Osteocyte (in vitro differentiated cells): ENCODE measurements around the gene REPIN1. TPM values are rescaled to one million over a fixed set of nuclear protein-coding genes. Genes with fewer than 3 reads are reported as not detected.

Experiments used
- DNase-seq: peaks from one replicate; pipeline ENCODE4 v3.0.0; 2021; ENCODE audit warnings: mixed read lengths; ENCODE audit not compliant: unreplicated experiment; ENCODE audit errors: extremely low spot score
- H3K27ac Mint-ChIP-seq: one replicate; pipeline ENCODE4 v1.8.0; 2021; ENCODE audit warnings: mild to moderate bottlenecking, mixed read lengths; ENCODE audit not compliant: unreplicated experiment
- H3K27me3 Mint-ChIP-seq: one replicate; pipeline ENCODE4 v1.8.0; 2021; ENCODE audit warnings: mixed read lengths; ENCODE audit not compliant: unreplicated experiment
- H3K36me3 Mint-ChIP-seq: one replicate; pipeline ENCODE4 v1.8.0; 2021; ENCODE audit warnings: mixed read lengths; ENCODE audit not compliant: unreplicated experiment
- H3K4me1 Mint-ChIP-seq: one replicate; pipeline ENCODE4 v1.8.0; 2021; ENCODE audit warnings: mixed read lengths; ENCODE audit not compliant: unreplicated experiment
- H3K4me3 Mint-ChIP-seq: one replicate; pipeline ENCODE4 v1.8.0; 2021; ENCODE audit warnings: mild to moderate bottlenecking, moderate library complexity, mixed read lengths; ENCODE audit not compliant: unreplicated experiment
- H3K9me3 Mint-ChIP-seq: one replicate; pipeline ENCODE4 v1.8.0; 2021; ENCODE audit warnings: mixed read lengths; ENCODE audit not compliant: unreplicated experiment
- total RNA-seq: library from RNA; stranded (reverse); gene quantifications from 2 replicates; pipeline ENCODE4 v1.2.1, GENCODE V29; 2021
- TF ChIP-seq, protein P1 (sequence below): fragments of 200-600 bp; sonication (generic); IDR thresholded peaks from 2 replicates; pipeline ENCODE4 v1.5.0; 2021; ENCODE audit warnings: antibody characterized with exemption, mild to moderate bottlenecking, moderate library complexity

Gene REPIN1
- total RNA-seq, 1 donor from 2014 or later: 66.3 TPM

GRCh38 chr7:150407588-150408392 lies 39.2 kb downstream of the REPIN1 start:
- no peaks in the 10 kb centered on the region for H3K27me3 Mint-ChIP-seq
- H3K4me3 Mint-ChIP-seq: no peak overlapping the region
- no peak overlapping the region for H3K27ac Mint-ChIP-seq
- no peaks in the 10 kb centered on the region for H3K9me3 Mint-ChIP-seq
- H3K36me3 Mint-ChIP-seq: peaks cover 4% of the 10 kb centered on the region
- TF ChIP-seq, protein P1, sequence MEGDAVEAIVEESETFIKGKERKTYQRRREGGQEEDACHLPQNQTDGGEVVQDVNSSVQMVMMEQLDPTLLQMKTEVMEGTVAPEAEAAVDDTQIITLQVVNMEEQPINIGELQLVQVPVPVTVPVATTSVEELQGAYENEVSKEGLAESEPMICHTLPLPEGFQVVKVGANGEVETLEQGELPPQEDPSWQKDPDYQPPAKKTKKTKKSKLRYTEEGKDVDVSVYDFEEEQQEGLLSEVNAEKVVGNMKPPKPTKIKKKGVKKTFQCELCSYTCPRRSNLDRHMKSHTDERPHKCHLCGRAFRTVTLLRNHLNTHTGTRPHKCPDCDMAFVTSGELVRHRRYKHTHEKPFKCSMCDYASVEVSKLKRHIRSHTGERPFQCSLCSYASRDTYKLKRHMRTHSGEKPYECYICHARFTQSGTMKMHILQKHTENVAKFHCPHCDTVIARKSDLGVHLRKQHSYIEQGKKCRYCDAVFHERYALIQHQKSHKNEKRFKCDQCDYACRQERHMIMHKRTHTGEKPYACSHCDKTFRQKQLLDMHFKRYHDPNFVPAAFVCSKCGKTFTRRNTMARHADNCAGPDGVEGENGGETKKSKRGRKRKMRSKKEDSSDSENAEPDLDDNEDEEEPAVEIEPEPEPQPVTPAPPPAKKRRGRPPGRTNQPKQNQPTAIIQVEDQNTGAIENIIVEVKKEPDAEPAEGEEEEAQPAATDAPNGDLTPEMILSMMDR: no peak
- no peak for DNase-seq
- peaks cover 39% of the 10 kb centered on the region for H3K4me1 Mint-ChIP-seq

DNA sequence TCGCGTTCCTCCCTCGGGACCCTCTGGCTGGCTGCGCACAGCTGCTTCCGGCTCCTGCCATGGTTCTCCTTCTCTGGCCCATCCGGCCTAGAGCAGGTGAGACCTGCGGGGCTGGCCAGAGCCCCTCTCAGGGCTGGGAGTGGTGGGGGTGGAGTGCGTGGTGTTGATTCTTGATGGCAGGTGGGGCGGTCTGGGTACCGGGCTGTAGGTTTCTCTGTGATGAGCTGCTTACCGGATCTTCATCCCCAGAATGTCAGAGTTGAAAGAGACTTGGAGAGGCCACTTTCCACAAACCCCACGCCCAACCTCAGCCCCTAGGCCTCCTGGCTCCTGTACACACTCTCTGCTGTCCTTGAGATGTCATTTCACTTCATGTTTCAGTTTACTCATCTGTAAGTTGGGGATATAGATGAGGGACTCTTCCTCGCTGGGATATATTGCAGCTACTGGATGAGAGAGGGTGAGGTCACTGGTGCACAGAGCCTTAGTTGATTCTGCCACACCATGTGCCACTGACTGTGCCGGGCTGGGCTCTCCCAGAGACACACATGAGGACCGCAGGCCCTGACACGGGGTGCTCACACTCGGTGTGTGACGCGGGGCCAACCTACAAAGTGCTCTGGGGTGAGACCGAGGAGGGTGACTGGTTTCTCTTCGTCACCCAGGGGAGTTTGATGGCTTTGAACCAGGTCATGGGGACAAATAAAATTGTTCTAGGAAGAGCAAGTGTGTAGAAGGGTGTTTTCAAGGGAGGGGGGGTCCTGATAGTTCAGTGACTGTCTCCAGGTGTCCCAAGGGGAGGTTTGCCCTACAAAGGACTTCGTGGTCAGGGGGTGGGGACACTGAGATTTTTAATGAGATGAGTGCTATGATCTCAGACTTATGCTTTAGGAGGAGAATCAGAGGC lies 40.0 kb downstream of the REPIN1 start:
- TF ChIP-seq, protein P1: no peak
- no peak for DNase-seq
- Mint-ChIP-seq H3K36me3 (peaks cover 4% of the 10 kb centered on the region), H3K27me3 (no peaks in the 10 kb centered on the region), H3K4me1 (peaks cover 36% of the 10 kb centered on the region), H3K9me3 (no peaks in the 10 kb centered on the region), H3K27ac (no peak overlapping the region), H3K4me3 (no peak overlapping the region)

DNA sequence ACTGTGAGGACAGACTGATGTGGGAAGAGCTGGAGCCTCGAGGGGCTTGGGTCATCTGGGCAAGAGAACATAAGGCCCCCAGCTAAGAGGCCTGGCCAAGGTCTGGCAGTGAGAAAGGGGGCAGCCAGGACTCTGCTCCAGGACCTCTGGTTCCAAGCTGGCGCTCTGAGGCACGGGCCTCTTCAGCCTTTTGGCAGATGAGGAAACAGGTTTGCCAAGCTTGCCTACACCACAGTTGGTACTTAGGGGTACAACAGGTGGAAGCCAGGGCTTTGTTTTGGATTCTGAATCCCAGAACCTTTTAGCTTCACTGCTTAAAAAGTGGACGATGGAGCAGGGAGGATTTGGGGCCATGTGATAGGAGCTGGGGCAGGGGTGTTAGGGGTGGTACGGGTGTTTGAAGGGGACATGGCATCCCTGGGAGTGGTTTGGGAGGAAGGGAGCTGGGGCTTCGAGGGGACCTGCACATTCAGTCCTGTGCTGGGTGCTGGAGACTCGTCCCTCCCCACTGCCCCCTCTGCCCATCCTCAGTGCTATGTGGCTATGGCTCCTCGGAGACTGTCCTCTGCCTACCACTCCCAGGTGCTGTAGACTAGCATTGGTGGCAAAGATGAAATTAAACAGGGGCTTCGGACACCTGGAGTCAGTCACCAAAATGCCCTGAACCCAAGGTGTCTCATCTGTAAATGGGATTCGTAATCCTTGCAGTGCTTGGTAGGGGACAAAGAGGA lies 40.8 kb downstream of the REPIN1 start:
- H3K4me1 Mint-ChIP-seq: peaks cover 27% of the 10 kb centered on the region
- no peaks in the 10 kb centered on the region for H3K9me3 Mint-ChIP-seq
- H3K27ac Mint-ChIP-seq: no peak overlapping the region
- H3K36me3 Mint-ChIP-seq: peaks cover 4% of the 10 kb centered on the region
- no peak for DNase-seq
- no peaks in the 10 kb centered on the region for H3K27me3 Mint-ChIP-seq
- TF ChIP-seq, protein P1: no peak
- H3K4me3 Mint-ChIP-seq: no peak overlapping the region

GRCh38 chr7:150410131-150410530 lies 41.5 kb downstream of the REPIN1 start:
- Mint-ChIP-seq H3K27ac (no peak overlapping the region), H3K27me3 (no peaks in the 10 kb centered on the region), H3K4me3 (no peak overlapping the region), H3K9me3 (no peaks in the 10 kb centered on the region), H3K36me3 (peaks cover 4% of the 10 kb centered on the region), H3K4me1 (peaks cover 25% of the 10 kb centered on the region)
- no peak for DNase-seq
- TF ChIP-seq, protein P1: no peak
